Measurements from ENCODE around the gene TNFRSF4.

GRCh38 chr1:1213345-1214265 lies at the start of gene TNFRSF4:
- no peak for TF ChIP-seq CTCF (conservative IDR thresholded peaks at IDR 0.05; ENCODE audit: low read length)
- no peak for TF ChIP-seq EZH2phosphoT487 (IDR thresholded peaks at IDR 0.05; ENCODE audit: borderline replicate concordance)

Measured in Loucy (cell line).